HepG2 (cell line): Measurements from ENCODE around the gene NUBP1. TPM values are rescaled to one million over a fixed set of nuclear protein-coding genes. Genes with fewer than 3 reads are reported as not detected.

ENCODE experiments used
- ATAC-seq: fragments of 200-7000 bp; cut with Tn5 transposase; 3 replicates; pipeline ENCODE4 v1.9.1; 2020; ENCODE audit warnings: mild to moderate bottlenecking, moderate library complexity
- BruUV-seq: library from RNA; stranded (reverse); fragments of 400-500 nt; replicated peaks from 2 replicates; lab custom pipeline; 2021; lab: Mats Ljungman, UMichigan
- CTCF ChIA-PET: fragments of 300-600 bp; formaldehyde crosslinking; extraction: SDS; loops from one replicate; lab custom pipeline; 2021; ENCODE audit warnings: low total read pairs, inconsistent platforms, low intra/inter-chr PET ratio; lab: Yijun Ruan, JAX
- POLR2A ChIA-PET: fragments of 350-600 bp; sonication (Branson Sonifier 250); formaldehyde crosslinking; loops from one replicate; lab custom pipeline; 2020; ENCODE audit warnings: antibody characterized with exemption, inconsistent platforms; lab: Yijun Ruan, JAX
- DNase-seq: peaks from one replicate; pipeline ENCODE4 v3.0.0-alpha.2; 2015; ENCODE audit warnings: low spot score
- FAIRE-seq: peaks from 3 replicates; lab custom pipeline; 2011; peaks lifted over from hg19 to GRCh38; lab: Jason Lieb, UNC
- H2AFZ ChIP-seq: one replicate; pipeline ENCODE4 v1.6.1; 2011; ENCODE audit warnings: low read length, inconsistent platforms
- H3K27ac ChIP-seq: fragments of 300-600 bp; 3 replicates; pipeline ENCODE4 v1.8.0; 2011; ENCODE audit warnings: mixed run types, mild to moderate bottlenecking, mixed read lengths, low read length, inconsistent platforms; ENCODE audit not compliant: insufficient read depth; ENCODE audit errors: extremely low read length
- H3K27me3 ChIP-seq, 2 experiments: fragments of 200-600 bp in 1 of 2; 2 replicates in 1 of 2; 3 replicates in 1 of 2; pipeline versions ENCODE4 v1.6.0 to v1.8.0; 2011; ENCODE audit warnings: low read length in 2 of 2, mild to moderate bottlenecking in 2 of 2, moderate library complexity in 2 of 2, inconsistent platforms in 1 of 2; ENCODE audit not compliant: insufficient read depth in 2 of 2, control insufficient read depth in 1 of 2
- H3K36me3 ChIP-seq, 2 experiments: fragments of 200-600 bp in 1 of 2; replicated peaks in 1 of 2; 2 replicates in 1 of 2; 3 replicates in 1 of 2; pipeline versions ENCODE4 v1.5.1 to v1.8.0; 2011; ENCODE audit warnings: low read length in 2 of 2, inconsistent platforms in 1 of 2; ENCODE audit not compliant: insufficient read depth in 2 of 2, control insufficient read depth in 1 of 2
- H3K4me1 ChIP-seq: 2 replicates; pipeline ENCODE4 v1.5.1; 2012; ENCODE audit warnings: low read length, inconsistent platforms; ENCODE audit not compliant: insufficient read depth
- H3K4me2 ChIP-seq: 2 replicates; pipeline ENCODE4 v1.6.0; 2011; ENCODE audit warnings: low read depth, low read length, inconsistent platforms
- H3K4me3 ChIP-seq, 3 experiments: fragments of 200-600 bp in 1 of 3; sonication (generic), shearing (Covaris generic) in 1 of 3; replicated peaks in 1 of 3; 2 replicates each; pipeline ENCODE4 v1.5.1; 2011 to 2016; ENCODE audit warnings: low read length in 3 of 3, inconsistent platforms in 2 of 3, low read depth in 2 of 3, mild to moderate bottlenecking in 2 of 3, control low read depth in 1 of 3, mixed read lengths in 1 of 3; ENCODE audit not compliant: insufficient read depth in 1 of 3
- H3K79me2 ChIP-seq: one replicate; pipeline ENCODE4 v1.6.1; 2011; ENCODE audit warnings: low read length, inconsistent platforms; ENCODE audit not compliant: insufficient read depth
- H3K9ac ChIP-seq: 2 replicates; pipeline ENCODE4 v1.6.0; 2011; ENCODE audit warnings: mild to moderate bottlenecking, low read depth, low read length, inconsistent platforms; ENCODE audit not compliant: insufficient read depth
- H3K9me3 ChIP-seq: 2 replicates; pipeline ENCODE4 v1.5.1; 2012; ENCODE audit warnings: mild to moderate bottlenecking, low read length
- H4K20me1 ChIP-seq: 2 replicates; pipeline ENCODE4 v1.6.0; 2011; ENCODE audit warnings: inconsistent platforms, mild to moderate bottlenecking, low read length, moderate library complexity; ENCODE audit not compliant: insufficient read depth
- FOXJ3 ChIP-seq: sonication (generic); formaldehyde crosslinking; IDR thresholded peaks from 2 replicates; pipeline ENCODE4 v1.4.0; 2020; ENCODE audit warnings: missing genetic modification reagents, mild to moderate bottlenecking, borderline replicate concordance
- HOXA5 ChIP-seq: sonication (generic); formaldehyde crosslinking; IDR thresholded peaks from 2 replicates; pipeline ENCODE4 v1.4.0; 2020; ENCODE audit warnings: missing genetic modification reagents
- MAFK ChIP-seq, 2 experiments: IDR thresholded peaks in 1 of 2; conservative IDR thresholded peaks in 1 of 2; 2 replicates each; pipeline ENCODE4 v1.6.1; 2011; ENCODE audit warnings: improper control_type of control experiment in 2 of 2, low read length in 2 of 2
- NFE2 ChIP-seq: sonication (generic); formaldehyde crosslinking; IDR thresholded peaks from 2 replicates; pipeline ENCODE4 v1.4.0; 2020; ENCODE audit warnings: missing genetic modification reagents
- TEAD3 ChIP-seq: optimal IDR thresholded peaks from 2 replicates; pipeline ENCODE3; 2016; ENCODE audit warnings: borderline replicate concordance
- ZBTB20 ChIP-seq: sonication (generic); formaldehyde crosslinking; IDR thresholded peaks from 2 replicates; pipeline ENCODE4 v1.8.1; 2023; ENCODE audit warnings: missing genetic modification reagents, low read depth, mild to moderate bottlenecking, borderline replicate concordance
- ZNF205 ChIP-seq: IDR thresholded peaks from 2 replicates; pipeline ENCODE4 v1.6.1; 2018; ENCODE audit warnings: missing biosample characterization, missing genetic modification reagents
- ZSCAN20 ChIP-seq: sonication (generic); formaldehyde crosslinking; IDR thresholded peaks from 2 replicates; pipeline ENCODE4 v1.4.0; 2020; ENCODE audit warnings: missing genetic modification reagents, mild to moderate bottlenecking, borderline replicate concordance
- WGBS: methylation state at CpG from one replicate; pipeline ENCODE4 v1.1.6; 2017; ENCODE audit warnings: low lambda C conversion rate; 5-methylcytosine and 5-hydroxymethylcytosine counted together
- in situ Hi-C: cut with HindIII; loops from 2 replicates; pipeline ENCODE4 v1.10.0; 2017; ENCODE audit warnings: low pct_unique_long_range_greater_than_20kb; ENCODE audit not compliant: extremely low pct_ligation_motif_present
- intact Hi-C: fragments of 100-400 bp; cut with micrococcal nuclease; formaldehyde crosslinking; loops from one replicate; pipeline ENCODE4 v1.10.0; 2022; ENCODE audit not compliant: unreplicated experiment
- polyA plus RNA-seq, 8 experiments: library from polyadenylated mRNA; depleted of rRNA in 3 of 8; stranded (reverse) in 7 of 8; unstranded in 1 of 8; fragments of >200 nt; fragmentation: Illumina TruSeq in 4 of 8; extraction: Trizol in 4 of 8; gene quantifications; 2 replicates each; pipeline versions ENCODE4 v1.2.1 to v1.2.3, GENCODE V29; 2011 to 2016; ENCODE audit warnings: low read depth in 4 of 8, missing spikeins in 1 of 8, mixed read lengths in 1 of 8; ENCODE audit not compliant: insufficient read depth in 1 of 8
- total RNA-seq, 5 experiments: library from RNA; depleted of rRNA; stranded (reverse); fragments of >200 nt; fragmentation: Illumina TruSeq; extraction: Trizol; gene quantifications; 2 replicates each; pipeline ENCODE4 v1.2.3, GENCODE V29; 2016; ENCODE audit warnings: low read depth in 1 of 5
- TF ChIP-seq, protein P1 (sequence below): sonication (generic); formaldehyde crosslinking; IDR thresholded peaks from 2 replicates; pipeline ENCODE4 v1.8.0; 2022; ENCODE audit warnings: mild to moderate bottlenecking, missing genetic modification reagents, moderate library complexity

The NUBP1 gene
- total and polyA plus RNA-seq, 2 of the 13 experiments (the other 11 are each of a cell fraction or from before 2014, with no cell fraction given): 53.5 to 70.4 TPM

DNA sequence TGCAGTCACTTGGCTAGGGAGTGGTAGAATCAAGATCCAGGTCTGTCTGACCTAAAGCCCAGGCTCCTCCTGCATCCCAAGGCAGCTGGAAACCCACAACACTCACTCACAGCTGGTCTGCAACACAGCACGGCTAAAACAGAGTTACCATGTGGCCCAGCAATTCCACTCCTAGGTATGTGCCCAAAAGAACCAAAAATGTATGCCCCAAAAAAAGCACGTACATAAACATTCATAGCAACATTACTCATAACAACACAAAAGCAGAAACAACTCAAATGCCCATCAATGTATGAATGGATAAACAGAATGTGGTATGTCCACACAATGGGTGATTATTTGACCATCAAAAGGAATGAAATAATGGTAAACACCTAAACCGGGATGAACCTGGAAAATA, 66.1 kb downstream of the NUBP1 start (continued):
- TF ChIP-seq, protein P1, sequence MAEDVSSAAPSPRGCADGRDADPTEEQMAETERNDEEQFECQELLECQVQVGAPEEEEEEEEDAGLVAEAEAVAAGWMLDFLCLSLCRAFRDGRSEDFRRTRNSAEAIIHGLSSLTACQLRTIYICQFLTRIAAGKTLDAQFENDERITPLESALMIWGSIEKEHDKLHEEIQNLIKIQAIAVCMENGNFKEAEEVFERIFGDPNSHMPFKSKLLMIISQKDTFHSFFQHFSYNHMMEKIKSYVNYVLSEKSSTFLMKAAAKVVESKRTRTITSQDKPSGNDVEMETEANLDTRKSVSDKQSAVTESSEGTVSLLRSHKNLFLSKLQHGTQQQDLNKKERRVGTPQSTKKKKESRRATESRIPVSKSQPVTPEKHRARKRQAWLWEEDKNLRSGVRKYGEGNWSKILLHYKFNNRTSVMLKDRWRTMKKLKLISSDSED (CRISPR knock-in tag): no peak
- TF ChIP-seq TEAD3 (CRISPR knock-in tag) (no peak), HOXA5 (CRISPR knock-in tag) (no peak), ZSCAN20 (no peak), ZNF205 (CRISPR knock-in tag) (no peak), NFE2 (CRISPR knock-in tag) (no peak), FOXJ3 (no peak)

GRCh38 chr16:10812312-10813098, 68.9 kb downstream of the NUBP1 start:
- no peaks in the 10 kb centered on the region for H4K20me1 ChIP-seq
- no peak for DNase-seq
- no peak overlapping the region for H3K27ac ChIP-seq
- no peak overlapping the region for H3K4me2 ChIP-seq
- H3K9me3 ChIP-seq: no peaks in the 10 kb centered on the region
- CTCF ChIA-PET: no interaction called here
- no peak for FAIRE-seq
- POLR2A ChIA-PET: no interaction called here
- no peak overlapping the region for H3K4me3 ChIP-seq
- no peaks in the 10 kb centered on the region for H3K36me3 ChIP-seq
- intact Hi-C loops (no loop called here), in situ Hi-C loops (no loop called here)
- H2AFZ ChIP-seq: no peak overlapping the region
- ATAC-seq: no peak
- H3K4me1 ChIP-seq: no peaks in the 10 kb centered on the region
- no peak for TF ChIP-seq MAFK (conservative IDR thresholded peaks at IDR 0.05 in 1 of 2, IDR thresholded peaks at IDR 0.05 in 1 of 2; ENCODE audit: low read length in 2 of 2)
- no peak for TF ChIP-seq ZBTB20 (CRISPR knock-in tag)
- WGBS: 22% methylated on average over 6 of the region's 6 CpGs
- BruUV-seq: no TSS peak
- no peak overlapping the region for H3K9ac ChIP-seq
- H3K27me3 ChIP-seq: peaks cover 3% of the 10 kb centered on the region in 2 experiments; a peak in 3 of 5 replicates
- H3K79me2 ChIP-seq: no peaks in the 10 kb centered on the region
